Measurements from ENCODE around the gene PIGM. TPM values are rescaled to one million over a fixed set of nuclear protein-coding genes. Genes with fewer than 3 reads are reported as not detected.

Gene PIGM
- total RNA-seq, 1 donor from 2014 or later, result 5.9 TPM

DNA sequence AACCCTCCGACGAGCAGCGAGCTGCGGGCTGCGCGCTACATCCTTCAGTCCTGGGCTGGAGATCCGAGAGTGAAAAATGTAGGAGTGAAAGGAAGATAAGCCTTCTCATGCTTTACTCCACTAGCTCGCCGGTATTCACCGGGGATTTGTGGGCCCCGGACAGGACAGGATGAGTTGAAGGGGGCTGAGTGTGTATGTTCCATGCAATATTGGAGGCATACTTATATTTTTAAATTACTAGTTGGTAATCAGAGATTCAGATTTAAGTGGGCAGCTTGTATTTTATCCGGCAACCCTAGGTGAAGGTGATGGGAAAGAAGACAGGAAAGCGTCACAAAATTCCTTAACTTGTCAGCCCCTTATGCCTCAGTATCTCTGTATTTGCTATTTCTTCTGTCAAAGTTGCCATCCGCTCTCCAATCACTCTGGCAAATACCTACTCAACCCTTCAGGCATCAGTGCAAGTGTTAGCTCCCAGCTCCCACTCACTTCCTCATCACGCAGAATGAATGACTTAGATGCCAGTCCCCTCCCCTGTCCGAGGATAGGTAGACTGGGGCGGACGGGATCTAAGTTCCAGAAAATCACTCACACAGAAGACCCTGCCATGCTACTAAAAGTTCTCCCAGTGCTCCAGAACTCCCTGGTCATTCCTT is 503 bp upstream of the PIGM start:
- Mint-ChIP-seq H3K27ac (ENCODE audit: unreplicated experiment) (peak overlapping the region; percentile 91), H3K4me1 (ENCODE audit: low read depth, unreplicated experiment) (peaks cover 8% of the 10 kb centered on the region), H3K27me3 (ENCODE audit: unreplicated experiment) (no peaks in the 10 kb centered on the region), H3K36me3 (ENCODE audit: unreplicated experiment) (no peaks in the 10 kb centered on the region), H3K4me3 (ENCODE audit: unreplicated experiment) (peak overlapping the region; percentile 99), H3K9me3 (ENCODE audit: unreplicated experiment) (peaks cover 3% of the 10 kb centered on the region)
- no peak for DNase-seq
- TF ChIP-seq CTCF (IDR thresholded peaks at IDR 0.05; ENCODE audit: partially characterized antibody, unreplicated experiment), result no peak

DNA sequence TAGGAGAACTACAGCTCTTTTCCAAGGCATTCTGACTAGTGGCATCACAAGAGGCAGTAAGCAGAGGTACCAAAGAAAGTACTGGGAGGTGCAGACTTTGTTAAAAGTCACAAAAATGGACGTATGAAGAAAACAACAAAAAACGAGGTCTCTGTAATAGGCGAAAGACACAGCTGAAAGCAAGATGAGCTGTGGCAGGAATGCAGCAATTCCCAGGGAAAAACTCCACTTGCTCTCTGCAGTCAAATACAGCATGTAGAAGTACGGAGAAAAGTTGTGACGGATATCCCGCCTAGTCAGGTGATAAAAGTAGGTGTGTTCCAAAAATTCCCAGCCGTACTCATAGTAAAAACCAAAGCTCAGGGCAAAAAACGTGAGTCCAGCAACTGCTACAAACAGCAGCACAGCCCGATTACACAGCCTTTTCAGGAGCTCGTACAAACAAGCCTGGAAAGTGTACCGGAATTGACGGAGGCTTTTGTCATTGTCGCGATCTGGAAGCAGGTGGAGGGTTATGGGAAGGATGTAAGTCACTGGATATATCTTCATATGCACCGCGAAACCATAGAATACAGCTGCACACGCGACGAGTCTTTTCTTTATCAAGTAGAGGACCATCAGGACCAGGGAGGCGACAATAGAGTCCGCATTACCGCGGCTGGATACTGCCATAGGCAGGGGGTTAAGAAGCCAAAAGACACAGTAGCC is 979 bp downstream of the PIGM start:
- Mint-ChIP-seq H3K27ac (ENCODE audit: unreplicated experiment) (peak overlapping the region; percentile 91), H3K9me3 (ENCODE audit: unreplicated experiment) (peaks cover 3% of the 10 kb centered on the region), H3K4me1 (ENCODE audit: low read depth, unreplicated experiment) (peaks cover 8% of the 10 kb centered on the region), H3K36me3 (ENCODE audit: unreplicated experiment) (no peaks in the 10 kb centered on the region), H3K4me3 (ENCODE audit: unreplicated experiment) (peak overlapping the region; percentile 99), H3K27me3 (ENCODE audit: unreplicated experiment) (no peaks in the 10 kb centered on the region)
- no peak for TF ChIP-seq CTCF (IDR thresholded peaks at IDR 0.05; ENCODE audit: partially characterized antibody, unreplicated experiment)
- no peak for DNase-seq

- TF ChIP-seq CTCF (IDR thresholded peaks at IDR 0.05; ENCODE audit: partially characterized antibody, unreplicated experiment), result no peak
- Mint-ChIP-seq H3K4me1 (ENCODE audit: low read depth, unreplicated experiment) (peaks cover 8% of the 10 kb centered on the region), H3K36me3 (ENCODE audit: unreplicated experiment) (no peaks in the 10 kb centered on the region), H3K9me3 (ENCODE audit: unreplicated experiment) (no peaks in the 10 kb centered on the region), H3K4me3 (ENCODE audit: unreplicated experiment) (no peak overlapping the region), H3K27me3 (ENCODE audit: unreplicated experiment) (no peaks in the 10 kb centered on the region), H3K27ac (ENCODE audit: unreplicated experiment) (no peak overlapping the region)
- DNase-seq, result no peak
These were observed 3.4 kb downstream of the PIGM start for GRCh38 chr1:160028426-160028825.

DNA sequence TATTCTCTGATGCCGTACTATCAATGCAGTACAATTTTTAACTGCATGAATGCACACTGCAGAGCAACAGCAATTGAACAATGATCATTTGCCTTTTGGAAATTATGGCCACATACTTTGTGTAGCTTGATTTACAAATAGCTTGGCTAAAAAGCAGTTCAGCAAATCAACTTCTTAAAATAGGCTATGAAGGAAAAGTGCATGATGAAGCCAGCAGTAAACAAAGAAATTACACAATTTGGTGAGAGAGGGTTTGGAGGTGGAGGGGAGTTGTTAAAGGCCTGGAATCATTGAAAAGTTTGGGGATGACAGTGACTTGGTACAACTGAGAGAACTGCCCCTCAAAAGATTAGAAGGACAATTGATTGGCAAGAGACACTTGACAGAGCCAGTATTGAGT is 6.5 kb downstream of the PIGM start:
- TF ChIP-seq CTCF (IDR thresholded peaks at IDR 0.05; ENCODE audit: partially characterized antibody, unreplicated experiment), result no peak
- H3K9me3 Mint-ChIP-seq (ENCODE audit: unreplicated experiment), result no peaks in the 10 kb centered on the region
- peaks cover under 1% of the 10 kb centered on the region for H3K4me1 Mint-ChIP-seq (ENCODE audit: low read depth, unreplicated experiment)
- no peak overlapping the region for H3K27ac Mint-ChIP-seq (ENCODE audit: unreplicated experiment)
- H3K27me3 Mint-ChIP-seq (ENCODE audit: unreplicated experiment), result no peaks in the 10 kb centered on the region
- H3K36me3 Mint-ChIP-seq (ENCODE audit: unreplicated experiment), result no peaks in the 10 kb centered on the region
- DNase-seq, result no peak
- no peak overlapping the region for H3K4me3 Mint-ChIP-seq (ENCODE audit: unreplicated experiment)

Measured in glutamatergic neuron (in vitro differentiated cells).